BLaER1 treated with 17β-estradiol and CSF1 and Interleukin-3, amounts not matched to agents 10 nM and 100 nM (cell line): ENCODE results near the gene UIMC1.

Source experiments
- H3K27ac ChIP-seq, 11 experiments: shearing (Covaris generic); formaldehyde crosslinking; 2 replicates each; pipeline ENCODE4 v1.8.1; 2022
- H3K27me3 ChIP-seq, 11 experiments: shearing (Covaris generic); formaldehyde crosslinking; 2 replicates each; pipeline ENCODE4 v1.8.1; 2022
- H3K36me3 ChIP-seq, 11 experiments: shearing (Covaris generic); formaldehyde crosslinking; 2 replicates each; pipeline ENCODE4 v1.8.1; 2022
- H3K4me1 ChIP-seq, 10 experiments: shearing (Covaris generic); formaldehyde crosslinking; 2 replicates each; pipeline ENCODE4 v1.8.1; 2022
- H3K4me2 ChIP-seq, 11 experiments: shearing (Covaris generic); formaldehyde crosslinking; 2 replicates each; pipeline ENCODE4 v1.8.1; 2022
- H3K4me3 ChIP-seq, 10 experiments: shearing (Covaris generic); formaldehyde crosslinking; 2 replicates each; pipeline ENCODE4 v1.8.1; 2022
- H3K9ac ChIP-seq, 11 experiments: shearing (Covaris generic); formaldehyde crosslinking; 2 replicates each; pipeline ENCODE4 v1.8.1; 2022
- H3K9me3 ChIP-seq, 11 experiments: shearing (Covaris generic); formaldehyde crosslinking; replicated peaks in 1 of 11; 2 replicates each; pipeline ENCODE4 v1.8.1; 2022
- H4K20me1 ChIP-seq, 11 experiments: shearing (Covaris generic); formaldehyde crosslinking; 2 replicates each; pipeline ENCODE4 v1.8.1; 2022
- Cebpa-rat ChIP-seq, 11 experiments: shearing (Covaris generic); IDR thresholded peaks; 2 replicates each; pipeline ENCODE4 v1.8.1; 2022

Gene UIMC1

GRCh38 chr5:176886336-176887251, 120.0 kb downstream of the UIMC1 start:
- TF ChIP-seq Cebpa-rat (IDR thresholded peaks at IDR 0.05), result no peak
- Histone ChIP-seq H3K27ac (no peak overlapping the region), H3K4me1 (peaks cover 0 to 9% (median 0%) of the 10 kb centered on the region in 10 experiments; a peak in 3 of 20 replicates), H3K9ac (no peak overlapping the region), H3K9me3 (no peaks in the 10 kb centered on the region), H3K4me2 (no peak overlapping the region), H4K20me1 (peaks cover 0 to 100% (median 9%) of the 10 kb centered on the region in 11 experiments; a peak in 12 of 22 replicates), H3K4me3 (no peak overlapping the region), H3K36me3 (peaks cover 0 to 89% (median 0%) of the 10 kb centered on the region in 11 experiments; a peak in 7 of 22 replicates), H3K27me3 (peaks cover 0 to 20% (median 7%) of the 10 kb centered on the region in 11 experiments; a peak in 10 of 22 replicates)

- no peak overlapping the region for H3K27ac ChIP-seq
- no peak for TF ChIP-seq Cebpa-rat (IDR thresholded peaks at IDR 0.05)
- H3K4me2 ChIP-seq, result no peak overlapping the region
- no peak overlapping the region for H3K4me3 ChIP-seq
- H3K4me1 ChIP-seq, result peaks cover 0 to 9% (median 0%) of the 10 kb centered on the region in 10 experiments; a peak in 3 of 20 replicates
- H4K20me1 ChIP-seq, result peaks cover 0 to 99% (median 6%) of the 10 kb centered on the region in 11 experiments; a peak in 11 of 22 replicates
- H3K9me3 ChIP-seq, result no peaks in the 10 kb centered on the region
- H3K36me3 ChIP-seq, result peaks cover 0 to 84% (median 0%) of the 10 kb centered on the region in 11 experiments; a peak in 6 of 22 replicates
- peaks cover 0 to 36% (median 7%) of the 10 kb centered on the region in 11 experiments; a peak in 12 of 22 replicates for H3K27me3 ChIP-seq
- H3K9ac ChIP-seq, result no peak overlapping the region
These were observed 122.0 kb downstream of the UIMC1 start for GRCh38 chr5:176884571-176884890.

- Histone ChIP-seq H3K36me3 (peaks cover 0 to 78% (median 0%) of the 10 kb centered on the region in 11 experiments; a peak in 6 of 22 replicates), H3K4me3 (no peak overlapping the region), H3K4me1 (peaks cover 0 to 9% (median 0%) of the 10 kb centered on the region in 10 experiments; a peak in 3 of 20 replicates), H3K4me2 (no peak overlapping the region), H3K27ac (no peak overlapping the region), H3K9me3 (no peaks in the 10 kb centered on the region), H3K9ac (no peak overlapping the region), H3K27me3 (peaks cover 2 to 42% (median 10%) of the 10 kb centered on the region in 11 experiments; a peak in 16 of 22 replicates), H4K20me1 (peaks cover 0 to 99% (median 6%) of the 10 kb centered on the region in 11 experiments; a peak in 12 of 22 replicates)
- TF ChIP-seq Cebpa-rat (IDR thresholded peaks at IDR 0.05), result no peak
These were observed 122.6 kb downstream of the UIMC1 start for GRCh38 chr5:176883700-176884570.

- H3K4me1 ChIP-seq, result peaks cover 0 to 9% (median 0%) of the 10 kb centered on the region in 10 experiments; a peak in 3 of 20 replicates
- peaks cover 16 to 56% (median 24%) of the 10 kb centered on the region in 11 experiments; a peak in 21 of 22 replicates for H3K27me3 ChIP-seq
- TF ChIP-seq Cebpa-rat (IDR thresholded peaks at IDR 0.05), result no peak
- H4K20me1 ChIP-seq, result peaks cover 0 to 99% (median 9%) of the 10 kb centered on the region in 11 experiments; a peak in 14 of 22 replicates
- no peak overlapping the region for H3K4me3 ChIP-seq
- no peaks in the 10 kb centered on the region for H3K9me3 ChIP-seq
- no peak overlapping the region for H3K9ac ChIP-seq
- H3K27ac ChIP-seq, result no peak overlapping the region
- no peak overlapping the region for H3K4me2 ChIP-seq
- peaks cover 0 to 64% (median 0%) of the 10 kb centered on the region in 11 experiments; a peak in 6 of 22 replicates for H3K36me3 ChIP-seq
These were observed 124.0 kb downstream of the UIMC1 start for GRCh38 chr5:176882567-176882903.

- Histone ChIP-seq H3K4me1 (peaks cover 0 to 9% (median 0%) of the 10 kb centered on the region in 10 experiments; a peak in 5 of 20 replicates), H3K4me3 (no peak overlapping the region), H4K20me1 (peaks cover 0 to 99% (median 11%) of the 10 kb centered on the region in 11 experiments; a peak in 14 of 22 replicates), H3K27ac (no peak overlapping the region), H3K4me2 (no peak overlapping the region), H3K36me3 (peaks cover 0 to 58% (median 0%) of the 10 kb centered on the region in 11 experiments; a peak in 6 of 22 replicates), H3K9me3 (no peaks in the 10 kb centered on the region), H3K9ac (no peak overlapping the region), H3K27me3 (peaks cover 21 to 61% (median 30%) of the 10 kb centered on the region in 11 experiments)
- TF ChIP-seq Cebpa-rat (IDR thresholded peaks at IDR 0.05), result no peak
These were observed 124.6 kb downstream of the UIMC1 start for GRCh38 chr5:176881816-176882566.

- Histone ChIP-seq H4K20me1 (peaks cover 0 to 99% (median 19%) of the 10 kb centered on the region in 11 experiments; a peak in 17 of 22 replicates), H3K4me3 (no peak overlapping the region), H3K9me3 (no peaks in the 10 kb centered on the region), H3K9ac (no peak overlapping the region), H3K27ac (no peak overlapping the region), H3K4me2 (no peak overlapping the region), H3K36me3 (peaks cover 0 to 50% (median 0%) of the 10 kb centered on the region in 11 experiments; a peak in 5 of 22 replicates), H3K4me1 (peaks cover 3 to 15% (median 6%) of the 10 kb centered on the region in 10 experiments; a peak in 19 of 20 replicates), H3K27me3 (peaks cover 29 to 69% (median 38%) of the 10 kb centered on the region in 11 experiments)
- no peak for TF ChIP-seq Cebpa-rat (IDR thresholded peaks at IDR 0.05)
These were observed 125.4 kb downstream of the UIMC1 start for GRCh38 chr5:176881021-176881749.

GRCh38 chr5:176880366-176881020, 126.1 kb downstream of the UIMC1 start:
- Histone ChIP-seq H3K27me3 (peaks cover 36 to 76% (median 45%) of the 10 kb centered on the region in 11 experiments), H3K4me2 (no peak overlapping the region)

More at GRCh38 chr5:176880366-176881020, 126.1 kb downstream of the UIMC1 start:
- Histone ChIP-seq H3K36me3 (peaks cover 0 to 48% (median 0%) of the 10 kb centered on the region in 11 experiments; a peak in 5 of 22 replicates), H3K4me1 (peaks cover 10 to 22% (median 13%) of the 10 kb centered on the region in 10 experiments; a peak in 19 of 20 replicates), H3K27ac (no peak overlapping the region), H3K4me3 (no peak overlapping the region), H3K9ac (no peak overlapping the region), H3K9me3 (no peaks in the 10 kb centered on the region), H4K20me1 (peaks cover 0 to 99% (median 23%) of the 10 kb centered on the region in 11 experiments; a peak in 17 of 22 replicates)
- TF ChIP-seq Cebpa-rat (IDR thresholded peaks at IDR 0.05), result no peak
